A549 (cell line): ENCODE measurements around the gene AGBL4. TPM values are rescaled to one million over a fixed set of nuclear protein-coding genes. Genes with fewer than 3 reads are reported as not detected.

Source experiments
- ATAC-seq, 2 experiments: fragments of 200-7000 bp in 1 of 2; fragments of >200 bp in 1 of 2; cut with Nextera tagmentation in 1 of 2; cut with Tn5 transposase in 1 of 2; 3 replicates each; pipeline versions ENCODE4 v1.8.0 to v1.9.1; 2018 to 2020; ENCODE audit warnings: mild to moderate bottlenecking in 1 of 2, moderate library complexity in 1 of 2
- CTCF ChIA-PET: fragments of 300-600 bp; sonication (Branson Sonifier 250); formaldehyde crosslinking; extraction: SDS; loops from one replicate; lab custom pipeline; 2021; ENCODE audit warnings: antibody characterized with exemption, inconsistent platforms; lab: Yijun Ruan, JAX
- POLR2A ChIA-PET: fragments of 350-600 bp; formaldehyde crosslinking; extraction: SDS; loops from one replicate; lab custom pipeline; 2021; ENCODE audit warnings: antibody characterized with exemption, inconsistent platforms; lab: Yijun Ruan, JAX
- DNase-seq, 2 experiments: peaks; one replicate each; pipeline versions ENCODE4 v3.0.0 to v3.0.0-alpha.2; 2011 to 2016; ENCODE audit warnings: low read depth in 1 of 2, low spot score in 1 of 2
- FAIRE-seq: peaks from 2 replicates; lab custom pipeline; 2011; peaks lifted over from hg19 to GRCh38; lab: Jason Lieb, UNC
- H3K27ac ChIP-seq, 2 experiments: fragments of >200 bp; sonication (Bioruptor Twin); formaldehyde crosslinking; 3 replicates each; pipeline ENCODE4 v1.5.1; 2016 to 2017
- H3K4me1 ChIP-seq: fragments of >200 bp; sonication (Bioruptor Twin); formaldehyde crosslinking; 3 replicates; pipeline ENCODE4 v1.6.1; 2016
- H3K4me2 ChIP-seq: fragments of >200 bp; sonication (Bioruptor Twin); formaldehyde crosslinking; 3 replicates; pipeline ENCODE4 v1.6.1; 2016
- H3K4me3 ChIP-seq: fragments of >200 bp; sonication (Bioruptor Twin); formaldehyde crosslinking; 3 replicates; pipeline ENCODE4 v1.5.1; 2016
- H3K9me3 ChIP-seq: fragments of >200 bp; sonication (Bioruptor Twin); formaldehyde crosslinking; 3 replicates; pipeline ENCODE4 v1.6.1; 2016
- CHD2 ChIP-seq: fragments of 150-350 bp; IDR thresholded peaks from 2 replicates; pipeline ENCODE4 v1.6.1; 2014; ENCODE audit warnings: low read length; ENCODE audit not compliant: partially characterized antibody
- CHD4 ChIP-seq: fragments of 200-600 bp; sonication (generic); IDR thresholded peaks from 2 replicates; pipeline ENCODE4 v1.6.1; 2016; ENCODE audit warnings: antibody characterized with exemption, mild to moderate bottlenecking, borderline replicate concordance
- EHMT2 ChIP-seq: fragments of 200-600 bp; sonication (generic); IDR thresholded peaks from 2 replicates; pipeline ENCODE4 v1.6.1; 2016; ENCODE audit warnings: antibody characterized with exemption, low read depth, mild to moderate bottlenecking, moderate library complexity
- EP300 ChIP-seq, 2 experiments: fragments of >200 bp; sonication (Bioruptor Twin); formaldehyde crosslinking; IDR thresholded peaks; 2 replicates in 1 of 2; 3 replicates in 1 of 2; pipeline ENCODE4 v1.6.1; 2016 to 2017
- ESRRA ChIP-seq: fragments of 150-350 bp; IDR thresholded peaks from 2 replicates; pipeline ENCODE4 v1.6.1; 2014; ENCODE audit warnings: mild to moderate bottlenecking, low read length, borderline replicate concordance
- GATA3 ChIP-seq: IDR thresholded peaks from 2 replicates; pipeline ENCODE4 v1.6.1; 2012; ENCODE audit warnings: borderline replicate concordance
- HDAC2 ChIP-seq: fragments of 200-600 bp; sonication (generic); IDR thresholded peaks from 2 replicates; pipeline ENCODE4 v1.6.1; 2016
- HEYL ChIP-seq: fragments of 250-450 bp; sonication (Bioruptor Pico); IDR thresholded peaks from 2 replicates; pipeline ENCODE4 v1.8.0; 2021; ENCODE audit warnings: mild to moderate bottlenecking, moderate library complexity
- HOXB13 ChIP-seq: fragments of 250-450 bp; sonication (Bioruptor Pico); IDR thresholded peaks from 2 replicates; pipeline ENCODE4 v1.5.0; 2020; ENCODE audit warnings: low read depth, mild to moderate bottlenecking, moderate library complexity
- HOXB5 ChIP-seq: fragments of 250-450 bp; sonication (Bioruptor Pico); IDR thresholded peaks from 2 replicates; pipeline ENCODE4 v1.5.0; 2020; ENCODE audit warnings: mild to moderate bottlenecking, moderate library complexity
- JUNB ChIP-seq: fragments of >200 bp; sonication (Bioruptor Twin); formaldehyde crosslinking; IDR thresholded peaks from 2 replicates; pipeline ENCODE4 v1.6.1; 2016
- KDM1A ChIP-seq: fragments of 200-600 bp; sonication (generic); IDR thresholded peaks from 2 replicates; pipeline ENCODE4 v1.6.1; 2016; ENCODE audit warnings: low read depth, mild to moderate bottlenecking
- KDM5A ChIP-seq: fragments of 200-600 bp; sonication (generic); IDR thresholded peaks from 2 replicates; pipeline ENCODE4 v1.6.1; 2016; ENCODE audit warnings: antibody characterized with exemption, mild to moderate bottlenecking
- MAZ ChIP-seq: fragments of 150-350 bp; IDR thresholded peaks from 2 replicates; pipeline ENCODE4 v1.6.1; 2014; ENCODE audit warnings: antibody characterized with exemption, low read depth, low read length, borderline replicate concordance
- NR3C1 ChIP-seq: fragments of >200 bp; sonication (Bioruptor Twin); formaldehyde crosslinking; IDR thresholded peaks from 3 replicates; pipeline ENCODE4 v1.6.1; 2017
- POLR2A ChIP-seq: IDR thresholded peaks from 2 replicates; pipeline ENCODE4 v1.6.1; 2012; ENCODE audit warnings: mild to moderate bottlenecking, low read length
- POLR2AphosphoS2 ChIP-seq: conservative IDR thresholded peaks from 2 replicates; pipeline ENCODE4 v1.6.1; 2012; ENCODE audit warnings: low read length, improper control_type of control experiment, inconsistent platforms
- RCOR1 ChIP-seq: fragments of 150-350 bp; IDR thresholded peaks from 2 replicates; pipeline ENCODE4 v1.6.1; 2014; ENCODE audit warnings: antibody characterized with exemption, low read length, low read depth
- RFX5 ChIP-seq: fragments of 450-650 bp; IDR thresholded peaks from 2 replicates; pipeline ENCODE4 v1.7.1; 2014; ENCODE audit warnings: antibody characterized with exemption, mild to moderate bottlenecking, moderate library complexity
- TP53 ChIP-seq: fragments of 250-450 bp; sonication (Bioruptor Pico); IDR thresholded peaks from 2 replicates; pipeline ENCODE4 v1.5.0; 2021; ENCODE audit warnings: mild to moderate bottlenecking, moderate library complexity
- USF2 ChIP-seq: fragments of 450-650 bp; IDR thresholded peaks from 2 replicates; pipeline ENCODE4 v1.6.1; 2014; ENCODE audit warnings: antibody characterized with exemption
- ZFP36 ChIP-seq: fragments of 450-650 bp; IDR thresholded peaks from 2 replicates; pipeline ENCODE4 v1.6.1; 2014; ENCODE audit warnings: borderline replicate concordance; ENCODE audit not compliant: partially characterized antibody
- ZSCAN20 ChIP-seq: fragments of 250-450 bp; sonication (Bioruptor Pico); IDR thresholded peaks from 2 replicates; pipeline ENCODE4 v1.8.0; 2022; ENCODE audit warnings: mild to moderate bottlenecking, moderate library complexity
- WGBS: methylation state at CpG from one replicate; pipeline ENCODE4 v1.1.6; 2017; ENCODE audit errors: missing lambda C conversion rate; 5-methylcytosine and 5-hydroxymethylcytosine counted together
- polyA plus RNA-seq, 4 experiments: library from polyadenylated mRNA; depleted of rRNA in 3 of 4; stranded (reverse); fragments of >200 nt; fragmentation: RNase III in 1 of 4; extraction: RNeasy Plus Mini Kit Qiagen cat#74134 plus additional on column Dnase treatment in 1 of 4; gene quantifications; 2 replicates in 3 of 4; 3 replicates in 1 of 4; pipeline ENCODE4 v1.2.3, GENCODE V29; 2011 to 2017
- TF ChIP-seq, protein P1 (sequence below): IDR thresholded peaks from 2 replicates; pipeline ENCODE4 v1.6.1; 2012
- TF ChIP-seq, protein P2 (sequence below): fragments of 150-350 bp; IDR thresholded peaks from 2 replicates; pipeline ENCODE4 v1.6.1; 2014; ENCODE audit warnings: low read depth, mild to moderate bottlenecking, low read length
- TF ChIP-seq, protein P3 (sequence below): IDR thresholded peaks from 2 replicates; pipeline ENCODE4 v1.6.1; 2012

AGBL4 gene
- polyA plus RNA-seq, 2 of the 4 experiments (the other 2 are of a cell fraction) = not detected

GRCh38 chr1:49436865-49437264, 586.9 kb downstream of the AGBL4 start:
- FAIRE-seq = no peak
- H3K27ac ChIP-seq = no peak overlapping the region
- ChIA-PET POLR2A (no interaction called here), CTCF (no interaction called here)
- no peaks in the 10 kb centered on the region for H3K9me3 ChIP-seq
- no peaks in the 10 kb centered on the region for H3K4me1 ChIP-seq
- ATAC-seq = no peak
- H3K4me2 ChIP-seq = no peak overlapping the region
- WGBS = 0% methylated on average over 2 of the region's 2 CpGs
- no peak overlapping the region for H3K4me3 ChIP-seq
- TF ChIP-seq USF2 (no peak), EHMT2 (no peak), KDM5A (no peak), CHD4 (no peak), HOXB13 (CRISPR knock-in tag) (no peak), HOXB5 (CRISPR knock-in tag) (no peak), RFX5 (no peak), JUNB (no peak), HEYL (no peak), RCOR1 (no peak), CHD2 (no peak), POLR2A (no peak), GATA3 (no peak), POLR2AphosphoS2 (no peak)
- TF ChIP-seq, protein P1, sequence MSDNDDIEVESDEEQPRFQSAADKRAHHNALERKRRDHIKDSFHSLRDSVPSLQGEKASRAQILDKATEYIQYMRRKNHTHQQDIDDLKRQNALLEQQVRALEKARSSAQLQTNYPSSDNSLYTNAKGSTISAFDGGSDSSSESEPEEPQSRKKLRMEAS = no peak
- TF ChIP-seq, protein P2, sequence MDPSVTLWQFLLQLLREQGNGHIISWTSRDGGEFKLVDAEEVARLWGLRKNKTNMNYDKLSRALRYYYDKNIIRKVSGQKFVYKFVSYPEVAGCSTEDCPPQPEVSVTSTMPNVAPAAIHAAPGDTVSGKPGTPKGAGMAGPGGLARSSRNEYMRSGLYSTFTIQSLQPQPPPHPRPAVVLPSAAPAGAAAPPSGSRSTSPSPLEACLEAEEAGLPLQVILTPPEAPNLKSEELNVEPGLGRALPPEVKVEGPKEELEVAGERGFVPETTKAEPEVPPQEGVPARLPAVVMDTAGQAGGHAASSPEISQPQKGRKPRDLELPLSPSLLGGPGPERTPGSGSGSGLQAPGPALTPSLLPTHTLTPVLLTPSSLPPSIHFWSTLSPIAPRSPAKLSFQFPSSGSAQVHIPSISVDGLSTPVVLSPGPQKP = no peak
- TF ChIP-seq, all 56 proteins: peak for 0
- DNase-seq = no peak

DNA sequence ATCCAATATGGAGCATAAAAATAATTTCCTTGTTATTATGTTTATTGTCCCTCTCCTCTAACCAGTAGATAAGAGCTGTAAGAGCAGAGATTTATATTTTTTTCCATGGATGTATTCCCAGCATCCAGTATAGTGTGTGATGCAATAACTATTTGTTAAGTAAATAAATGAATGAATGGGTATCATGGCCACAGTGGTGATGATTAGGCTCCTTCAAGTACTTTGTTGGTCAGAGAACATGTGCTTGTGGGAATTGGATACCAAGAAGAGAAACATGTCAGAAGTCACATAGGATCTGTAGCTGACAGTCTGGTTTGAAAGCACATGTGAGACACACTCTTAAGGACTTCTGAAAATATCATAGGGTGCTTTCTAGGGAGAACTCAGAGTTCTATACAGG, 588.5 kb downstream of the AGBL4 start:
- POLR2A ChIA-PET = no interaction called here
- H3K4me1 ChIP-seq = no peaks in the 10 kb centered on the region
- DNase-seq = no peak
- no peak overlapping the region for H3K4me2 ChIP-seq
- no peak for ATAC-seq
- CTCF ChIA-PET = no interaction called here
- no peak for FAIRE-seq
- H3K27ac ChIP-seq = no peak overlapping the region
- no peak overlapping the region for H3K4me3 ChIP-seq
- TF ChIP-seq, protein P1 = no peak
- TF ChIP-seq ZFP36 (no peak), KDM1A (no peak), ZSCAN20 (no peak), HEYL (no peak), HDAC2 (no peak), EP300 (IDR thresholded peaks at IDR 0.05) (no peak), ESRRA (no peak), TP53 (CRISPR knock-in tag) (no peak), MAZ (no peak), POLR2AphosphoS2 (no peak), NR3C1 (no peak)
- TF ChIP-seq, protein P3, sequence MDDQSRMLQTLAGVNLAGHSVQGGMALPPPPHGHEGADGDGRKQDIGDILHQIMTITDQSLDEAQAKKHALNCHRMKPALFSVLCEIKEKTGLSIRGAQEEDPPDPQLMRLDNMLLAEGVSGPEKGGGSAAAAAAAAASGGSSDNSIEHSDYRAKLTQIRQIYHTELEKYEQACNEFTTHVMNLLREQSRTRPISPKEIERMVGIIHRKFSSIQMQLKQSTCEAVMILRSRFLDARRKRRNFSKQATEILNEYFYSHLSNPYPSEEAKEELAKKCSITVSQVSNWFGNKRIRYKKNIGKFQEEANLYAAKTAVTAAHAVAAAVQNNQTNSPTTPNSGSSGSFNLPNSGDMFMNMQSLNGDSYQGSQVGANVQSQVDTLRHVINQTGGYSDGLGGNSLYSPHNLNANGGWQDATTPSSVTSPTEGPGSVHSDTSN = no peak
- H3K9me3 ChIP-seq = no peaks in the 10 kb centered on the region
